CD14-positive monocyte (primary cell): Measurements from ENCODE around the gene C8G. TPM values are rescaled to one million over a fixed set of nuclear protein-coding genes. Genes with fewer than 3 reads are reported as not detected.

Source experiments
- DNase-seq, 3 donors: peaks; one replicate each; pipeline ENCODE4 v3.0.0-alpha.2; 2011 to 2022
- H2AFZ ChIP-seq: 2 replicates; pipeline ENCODE4 v1.6.0; 2012; ENCODE audit warnings: mild to moderate bottlenecking, low read depth, low read length, inconsistent platforms; ENCODE audit not compliant: insufficient read depth, poor library complexity, severe bottlenecking
- H3K27ac ChIP-seq, 2 donors: 1 replicate in 1 of 2; 2 replicates in 1 of 2; pipeline ENCODE4 v1.5.1; 2012 to 2013; ENCODE audit warnings: low read length in 2 of 2, control low read depth in 1 of 2, inconsistent platforms in 1 of 2, low read depth in 1 of 2, mild to moderate bottlenecking in 1 of 2
- H3K27me3 ChIP-seq, 2 donors: one replicate each; pipeline versions ENCODE4 v1.6.0 to v1.6.1; 2011 to 2013; ENCODE audit warnings: low read length in 2 of 2; ENCODE audit not compliant: control insufficient read depth in 2 of 2, insufficient read depth in 2 of 2
- H3K36me3 ChIP-seq, 2 donors: replicated peaks in 1 of 2; 1 replicate in 1 of 2; 2 replicates in 1 of 2; pipeline versions ENCODE4 v1.5.1 to v1.6.1; 2012 to 2013; ENCODE audit warnings: low read length in 2 of 2, control low read depth in 1 of 2, inconsistent platforms in 1 of 2, mild to moderate bottlenecking in 1 of 2; ENCODE audit not compliant: insufficient read depth in 2 of 2, control insufficient read depth in 1 of 2
- H3K4me1 ChIP-seq, 2 donors: 1 replicate in 1 of 2; 2 replicates in 1 of 2; pipeline versions ENCODE4 v1.5.1 to v1.6.1; 2012 to 2013; ENCODE audit warnings: low read length in 2 of 2, control low read depth in 1 of 2, inconsistent platforms in 1 of 2, mild to moderate bottlenecking in 1 of 2, moderate library complexity in 1 of 2; ENCODE audit not compliant: insufficient read depth in 2 of 2, control insufficient read depth in 1 of 2
- H3K4me2 ChIP-seq: replicated peaks from 2 replicates; pipeline ENCODE3; 2012; ENCODE audit warnings: low read length, moderate library complexity, mild to moderate bottlenecking; ENCODE audit not compliant: poor library complexity, severe bottlenecking; ENCODE audit errors: extremely low read depth
- H3K4me3 ChIP-seq, 3 experiments: fragments of 200-600 bp in 1 of 3; sonication (generic) in 1 of 3; replicated peaks in 1 of 3; 1 replicate in 2 of 3; 2 replicates in 1 of 3; pipeline ENCODE4 v1.5.1; 2011 to 2013; ENCODE audit warnings: low read length in 3 of 3, mild to moderate bottlenecking in 3 of 3, control low read depth in 2 of 3, low read depth in 2 of 3, inconsistent platforms in 1 of 3, moderate library complexity in 1 of 3
- H3K79me2 ChIP-seq: 2 replicates; pipeline ENCODE4 v1.6.0; 2012; ENCODE audit warnings: mild to moderate bottlenecking, control low read depth, inconsistent platforms, low read length, moderate library complexity; ENCODE audit not compliant: insufficient read depth
- H3K9ac ChIP-seq: 2 replicates; pipeline ENCODE4 v1.6.0; 2017; ENCODE audit warnings: low read length, mild to moderate bottlenecking; ENCODE audit not compliant: insufficient read depth, poor library complexity, severe bottlenecking
- H3K9me3 ChIP-seq, 2 donors: replicated peaks in 1 of 2; 1 replicate in 1 of 2; 2 replicates in 1 of 2; pipeline versions ENCODE4 v1.5.1 to v1.6.1; 2012 to 2013; ENCODE audit warnings: low read length in 2 of 2, control low read depth in 1 of 2; ENCODE audit not compliant: control insufficient read depth in 1 of 2, insufficient read depth in 1 of 2
- H4K20me1 ChIP-seq: 2 replicates; pipeline ENCODE4 v1.6.0; 2012; ENCODE audit warnings: mild to moderate bottlenecking, low read length, control low read depth, moderate library complexity; ENCODE audit not compliant: insufficient read depth
- H3K27ac Mint-ChIP-seq, 7 donors: one replicate each; pipeline ENCODE4 v1.8.0; 2020; ENCODE audit warnings: mild to moderate bottlenecking in 7 of 7, mixed read lengths in 7 of 7, moderate library complexity in 6 of 7, inconsistent platforms in 2 of 7
- H3K27me3 Mint-ChIP-seq, 3 donors: one replicate each; pipeline ENCODE4 v1.8.0; 2021 to 2022; ENCODE audit warnings: low read depth in 3 of 3, mild to moderate bottlenecking in 3 of 3, mixed read lengths in 3 of 3, moderate library complexity in 3 of 3, inconsistent platforms in 1 of 3
- H3K36me3 Mint-ChIP-seq, 2 donors: one replicate each; pipeline ENCODE4 v1.8.0; 2020; ENCODE audit warnings: mixed read lengths in 2 of 2, inconsistent platforms in 1 of 2, mild to moderate bottlenecking in 1 of 2
- H3K4me1 Mint-ChIP-seq: one replicate; pipeline ENCODE4 v1.8.0; 2020; ENCODE audit warnings: mild to moderate bottlenecking, mixed read lengths
- H3K4me3 Mint-ChIP-seq, 2 donors: one replicate each; pipeline ENCODE4 v1.8.0; 2020; ENCODE audit warnings: mild to moderate bottlenecking in 2 of 2, mixed read lengths in 2 of 2, moderate library complexity in 1 of 2
- H3K9me3 Mint-ChIP-seq, 7 donors: one replicate each; pipeline ENCODE4 v1.8.0; 2020 to 2022; ENCODE audit warnings: mixed read lengths in 7 of 7, mild to moderate bottlenecking in 6 of 7, moderate library complexity in 6 of 7, inconsistent platforms in 2 of 7
- WGBS: methylation state at CpG from one replicate; pipeline ENCODE4 v1.1.5; 2013; ENCODE audit warnings: missing lambda C conversion rate; ENCODE audit not compliant: insufficient coverage; 5-methylcytosine and 5-hydroxymethylcytosine counted together
- intact Hi-C, 2 donors: fragments of 100-400 bp; cut with micrococcal nuclease; formaldehyde crosslinking; loops; one replicate each; pipeline versions ENCODE4 v1.15.0 to v1.15.1; 2023
- polyA plus RNA-seq, 3 donors: library from polyadenylated mRNA; depleted of rRNA in 1 of 3; unstranded in 2 of 3; stranded (reverse) in 1 of 3; fragments of 300-500 nt in 2 of 3; fragments of >200 nt in 1 of 3; fragmentation: Illumina TruSeq in 2 of 3; gene quantifications; 1 replicate in 2 of 3; 2 replicates in 1 of 3; pipeline ENCODE4 v1.2.3, GENCODE V29; 2012 to 2021
- TF ChIP-seq, protein P1 (sequence below): fragments of 200-600 bp; IDR thresholded peaks from one replicate; pipeline ENCODE4 v1.8.0; 2022; ENCODE audit warnings: antibody characterized with exemption, mild to moderate bottlenecking

The C8G gene
- polyA plus RNA-seq, 3 donors, result 0.55 to 0.72 TPM; not detected in 1

DNA sequence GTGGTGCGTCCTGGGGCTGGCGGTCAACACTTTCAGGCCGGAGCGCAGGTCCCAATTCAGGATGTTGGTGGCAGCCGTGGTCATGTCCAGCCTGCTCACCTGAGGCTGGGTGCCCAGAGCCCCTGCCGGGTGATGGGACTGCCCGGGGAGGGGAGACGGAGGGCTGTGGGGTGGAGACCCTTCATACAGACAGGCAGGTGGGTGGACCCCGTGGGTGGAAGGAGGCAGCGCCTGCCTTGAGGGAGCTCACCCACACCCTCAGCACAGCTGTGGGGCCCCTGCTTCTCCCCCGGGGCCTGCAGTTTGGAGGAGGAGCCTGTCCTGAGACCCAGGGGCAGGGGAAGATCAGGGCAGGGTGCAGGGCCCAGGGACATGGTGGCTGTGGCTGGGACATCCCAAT, 25.3 kb downstream of the C8G start:
- 88% methylated on average over 5 of the region's 11 CpGs for WGBS
- no peak overlapping the region for H3K4me2 ChIP-seq
- no peak overlapping the region for H3K27ac ChIP-seq
- intact Hi-C loops, result no loop called here
- H3K79me2 ChIP-seq, result no peaks in the 10 kb centered on the region
- no peak overlapping the region for H3K27ac Mint-ChIP-seq
- no peaks in the 10 kb centered on the region for H3K9me3 ChIP-seq
- no peaks in the 10 kb centered on the region for H3K36me3 Mint-ChIP-seq
- peaks cover 14 to 26% of the 10 kb centered on the region in 2 donors for H3K4me1 ChIP-seq
- TF ChIP-seq, protein P1, sequence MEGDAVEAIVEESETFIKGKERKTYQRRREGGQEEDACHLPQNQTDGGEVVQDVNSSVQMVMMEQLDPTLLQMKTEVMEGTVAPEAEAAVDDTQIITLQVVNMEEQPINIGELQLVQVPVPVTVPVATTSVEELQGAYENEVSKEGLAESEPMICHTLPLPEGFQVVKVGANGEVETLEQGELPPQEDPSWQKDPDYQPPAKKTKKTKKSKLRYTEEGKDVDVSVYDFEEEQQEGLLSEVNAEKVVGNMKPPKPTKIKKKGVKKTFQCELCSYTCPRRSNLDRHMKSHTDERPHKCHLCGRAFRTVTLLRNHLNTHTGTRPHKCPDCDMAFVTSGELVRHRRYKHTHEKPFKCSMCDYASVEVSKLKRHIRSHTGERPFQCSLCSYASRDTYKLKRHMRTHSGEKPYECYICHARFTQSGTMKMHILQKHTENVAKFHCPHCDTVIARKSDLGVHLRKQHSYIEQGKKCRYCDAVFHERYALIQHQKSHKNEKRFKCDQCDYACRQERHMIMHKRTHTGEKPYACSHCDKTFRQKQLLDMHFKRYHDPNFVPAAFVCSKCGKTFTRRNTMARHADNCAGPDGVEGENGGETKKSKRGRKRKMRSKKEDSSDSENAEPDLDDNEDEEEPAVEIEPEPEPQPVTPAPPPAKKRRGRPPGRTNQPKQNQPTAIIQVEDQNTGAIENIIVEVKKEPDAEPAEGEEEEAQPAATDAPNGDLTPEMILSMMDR, result no peak
- H3K4me3 Mint-ChIP-seq, result no peak overlapping the region
- no peaks in the 10 kb centered on the region for H3K27me3 ChIP-seq
- H4K20me1 ChIP-seq, result no peaks in the 10 kb centered on the region
- no peaks in the 10 kb centered on the region for H3K9me3 Mint-ChIP-seq
- H3K9ac ChIP-seq, result no peak overlapping the region
- H3K36me3 ChIP-seq, result no peaks in the 10 kb centered on the region
- peaks cover 21% of the 10 kb centered on the region for H3K4me1 Mint-ChIP-seq
- no peak for DNase-seq
- peaks cover 11 to 27% (median 13%) of the 10 kb centered on the region in 3 donors for H3K27me3 Mint-ChIP-seq
- no peak overlapping the region for H2AFZ ChIP-seq
- no peak overlapping the region for H3K4me3 ChIP-seq

DNA sequence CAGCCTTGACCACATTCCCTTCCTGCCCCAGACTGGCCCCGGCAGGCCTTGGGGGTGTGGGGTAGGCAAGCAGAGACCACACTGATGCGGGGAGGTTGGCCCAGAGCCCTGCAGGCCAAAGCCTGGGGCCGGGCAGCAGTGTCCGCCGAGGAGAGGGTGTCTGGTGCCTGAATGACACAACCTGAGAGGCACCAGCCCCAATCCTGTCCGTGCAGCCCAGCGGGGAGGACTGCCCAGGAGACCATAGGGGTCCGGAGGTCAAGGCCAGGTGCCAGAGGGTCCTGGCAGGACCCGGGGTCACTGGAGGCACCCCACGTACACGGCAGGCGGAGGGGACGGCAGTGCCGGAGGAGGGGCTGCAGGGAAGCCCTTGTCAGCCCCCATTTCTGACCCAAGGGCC, 26.7 kb downstream of the C8G start:
- no peak overlapping the region for H3K27ac ChIP-seq
- WGBS, result 96% methylated on average over 12 of the region's 14 CpGs
- peaks cover 0 to 9% of the 10 kb centered on the region in 2 donors for H3K27me3 ChIP-seq

More for the DNA sequence above, 26.7 kb downstream of the C8G start:
- H3K27me3 Mint-ChIP-seq, result peaks cover 8 to 28% (median 10%) of the 10 kb centered on the region in 3 donors
- H3K9ac ChIP-seq, result no peak overlapping the region
- H4K20me1 ChIP-seq, result no peaks in the 10 kb centered on the region
- DNase-seq, result no peak
- H3K9me3 Mint-ChIP-seq, result no peaks in the 10 kb centered on the region
- no peaks in the 10 kb centered on the region for H3K9me3 ChIP-seq
- H2AFZ ChIP-seq, result no peak overlapping the region
- H3K4me2 ChIP-seq, result no peak overlapping the region
- H3K4me1 ChIP-seq, result peaks cover 17 to 30% of the 10 kb centered on the region in 2 donors
- TF ChIP-seq, protein P1, result no peak
- H3K79me2 ChIP-seq, result no peaks in the 10 kb centered on the region
- peaks cover 22% of the 10 kb centered on the region for H3K4me1 Mint-ChIP-seq
- intact Hi-C loops, result no loop called here
- no peak overlapping the region for H3K4me3 Mint-ChIP-seq
- no peaks in the 10 kb centered on the region for H3K36me3 Mint-ChIP-seq
- H3K27ac Mint-ChIP-seq, result no peak overlapping the region
- H3K4me3 ChIP-seq, result no peak overlapping the region
- no peaks in the 10 kb centered on the region for H3K36me3 ChIP-seq
